Panc1 (cell line): ENCODE results near the gene MTA1. TPM values are rescaled to one million over a fixed set of nuclear protein-coding genes. Genes with fewer than 3 reads are reported as not detected.
A peak's percentile ranks its signal among the peaks of the same experiment; 100 is the strongest.

ENCODE experiments used
- ATAC-seq: fragments of 200-7000 bp; cut with Tn5 transposase; 2 replicates; pipeline ENCODE4 v1.9.1; 2020; ENCODE audit warnings: mild to moderate bottlenecking, moderate library complexity
- BruUV-seq: library from RNA; stranded (reverse); fragments of 400-500 nt; replicated peaks from 2 replicates; lab custom pipeline; 2021; lab: Mats Ljungman, UMichigan
- CTCF ChIA-PET: fragments of 300-600 bp; sonication (Branson Sonifier 250); formaldehyde crosslinking; loops from one replicate; lab custom pipeline; 2022; ENCODE audit warnings: antibody characterized with exemption; lab: Charles Lee
- POLR2A ChIA-PET: fragments of 300-600 bp; sonication (Branson Sonifier 250); formaldehyde crosslinking; loops from one replicate; lab custom pipeline; 2022; ENCODE audit warnings: antibody characterized with exemption; lab: Charles Lee
- DNase-seq: peaks from one replicate; pipeline ENCODE4 v3.0.0-alpha.2; 2010; ENCODE audit warnings: low read depth, low spot score
- H3K27ac ChIP-seq: 2 replicates; pipeline ENCODE4 v1.5.1; 2011; ENCODE audit warnings: mild to moderate bottlenecking, low read length, inconsistent platforms
- H3K27me3 ChIP-seq: fragments of 200-500 bp; sonication (Bioruptor generic); 2 replicates; pipeline ENCODE4 v1.6.0; 2014; ENCODE audit warnings: low read length, inconsistent platforms; ENCODE audit not compliant: control insufficient read depth, insufficient read depth
- H3K36me3 ChIP-seq: fragments of 200-500 bp; sonication (Bioruptor generic); 2 replicates; pipeline ENCODE4 v1.5.1; 2014; ENCODE audit warnings: inconsistent platforms, mild to moderate bottlenecking, low read length, moderate library complexity; ENCODE audit not compliant: control insufficient read depth, insufficient read depth
- H3K4me1 ChIP-seq: 2 replicates; pipeline ENCODE4 v1.5.1; 2011; ENCODE audit warnings: inconsistent platforms, mild to moderate bottlenecking, low read length, moderate library complexity; ENCODE audit not compliant: control insufficient read depth, insufficient read depth
- H3K4me3 ChIP-seq, 2 experiments: 2 replicates each; pipeline ENCODE4 v1.5.1; 2011 to 2012; ENCODE audit warnings: low read depth in 2 of 2, low read length in 2 of 2, mild to moderate bottlenecking in 2 of 2, inconsistent platforms in 1 of 2, moderate library complexity in 1 of 2
- H3K9me3 ChIP-seq: fragments of 200-500 bp; sonication (Bioruptor generic); 2 replicates; pipeline ENCODE4 v1.5.1; 2014; ENCODE audit warnings: low read depth, mild to moderate bottlenecking, inconsistent platforms, low read length, moderate library complexity; ENCODE audit not compliant: control insufficient read depth, insufficient read depth
- CTCF ChIP-seq: fragments of 450-650 bp; IDR thresholded peaks from 2 replicates; pipeline ENCODE4 v1.5.1; 2017; ENCODE audit warnings: mild to moderate bottlenecking
- POLR2AphosphoS5 ChIP-seq: IDR thresholded peaks from 2 replicates; pipeline ENCODE4 v1.6.1; 2012; ENCODE audit warnings: mild to moderate bottlenecking, low read depth, low read length, moderate library complexity
- REST ChIP-seq, 2 experiments: IDR thresholded peaks; 2 replicates each; pipeline ENCODE4 v1.6.1; 2011 to 2012; ENCODE audit warnings: low read depth in 2 of 2, control low read depth in 1 of 2, low read length in 1 of 2, mild to moderate bottlenecking in 1 of 2, moderate library complexity in 1 of 2; ENCODE audit not compliant: insufficient read depth in 1 of 2
- SIN3A ChIP-seq: IDR thresholded peaks from 2 replicates; pipeline ENCODE4 v1.6.1; 2012; ENCODE audit warnings: low read depth, mild to moderate bottlenecking, low read length, moderate library complexity, borderline replicate concordance; ENCODE audit not compliant: insufficient read depth
- TCF7L2 ChIP-seq: IDR thresholded peaks from 2 replicates; pipeline ENCODE4 v1.6.1; 2011; ENCODE audit warnings: mild to moderate bottlenecking, low read depth, low read length, inconsistent platforms
- in situ Hi-C: cut with HindIII; loops from 2 replicates; pipeline ENCODE4 v1.10.0; 2016; ENCODE audit warnings: low sequenced_read_pairs, low pct_unique_long_range_greater_than_20kb
- intact Hi-C: fragments of 100-400 bp; cut with micrococcal nuclease; formaldehyde crosslinking; loops from one replicate; pipeline ENCODE4 v1.10.0; 2022; ENCODE audit not compliant: unreplicated experiment
- total RNA-seq: library from RNA; stranded (reverse); gene quantifications from one replicate; pipeline ENCODE4 v1.2.1, GENCODE V29; 2021; ENCODE audit not compliant: unreplicated experiment

Gene MTA1
- total RNA-seq, 1 experiment from 2014 or later: 105 TPM

GRCh38 chr14:105467942-105468471 is 48.4 kb downstream of the MTA1 start:
- in situ Hi-C loops (no loop called here), intact Hi-C loops (no loop called here)
- BruUV-seq: no TSS peak
- CTCF ChIA-PET: no interaction called here
- no peak overlapping the region for H3K27ac ChIP-seq
- H3K9me3 ChIP-seq: no peaks in the 10 kb centered on the region
- no peaks in the 10 kb centered on the region for H3K27me3 ChIP-seq
- no peaks in the 10 kb centered on the region for H3K36me3 ChIP-seq
- no peak for TF ChIP-seq REST (IDR thresholded peaks at IDR 0.05; ENCODE audit: insufficient read depth in 1 of 2, low read depth in 2 of 2, low read length in 1 of 2)
- DNase-seq (no peak), ATAC-seq (no peak)
- no peak overlapping the region for H3K4me3 ChIP-seq
- H3K4me1 ChIP-seq: peaks cover 40% of the 10 kb centered on the region
- POLR2A ChIA-PET: no interaction called here

GRCh38 chr14:105468621-105469241 is 49.1 kb downstream of the MTA1 start:
- intact Hi-C loops: no loop called here
- in situ Hi-C loops: no loop called here
- ChIA-PET POLR2A (no interaction called here), CTCF (interaction anchor here (1.3 kb wide), 1 partner anchor 17 kb away, joined by 3 read pairs; the partner anchor contains the start of gene CRIP1)
- Histone ChIP-seq H3K9me3 (no peaks in the 10 kb centered on the region), H3K4me3 (no peak overlapping the region), H3K4me1 (peaks cover 41% of the 10 kb centered on the region), H3K27me3 (no peaks in the 10 kb centered on the region), H3K27ac (no peak overlapping the region), H3K36me3 (no peaks in the 10 kb centered on the region)
- peak; percentile 18; the same call in 1 of the 2 replicates for ATAC-seq
- TF ChIP-seq SIN3A: no peak
- BruUV-seq: no TSS peak
- DNase-seq: no peak

GRCh38 chr14:105469456-105470349 is 50.1 kb downstream of the MTA1 start:
- H3K27me3 ChIP-seq: no peaks in the 10 kb centered on the region
- intact Hi-C loops (no loop called here), in situ Hi-C loops (no loop called here)
- H3K9me3 ChIP-seq: no peaks in the 10 kb centered on the region
- ChIA-PET CTCF (interaction anchor here (0.5 to 1.6 kb wide), 4 partner anchors 11 to 211 kb away, joined by 3 to 7 read pairs (median 4); partner anchors contain the start of gene CRIP1), POLR2A (interaction anchor here (0.7 to 0.9 kb wide), 2 partner anchors 20 to 54 kb away, joined by 3 read pairs; no protein-coding TSS in a partner anchor)
- TF ChIP-seq TCF7L2 (no peak), POLR2AphosphoS5 (no peak), REST (IDR thresholded peaks at IDR 0.05; ENCODE audit: insufficient read depth in 1 of 2, low read depth in 2 of 2, low read length in 1 of 2) (no peak), CTCF (no peak), SIN3A (no peak)
- no peak overlapping the region for H3K27ac ChIP-seq
- BruUV-seq: no TSS peak
- H3K36me3 ChIP-seq: no peaks in the 10 kb centered on the region; the same call in 1 of the 2 replicates
- DNase-seq (no peak), ATAC-seq (no peak)
- peaks cover 41% of the 10 kb centered on the region for H3K4me1 ChIP-seq
- no peak overlapping the region for H3K4me3 ChIP-seq
